A673 (cell line): Measurements from ENCODE around the gene SDF2L1.

Experiments
- EZH2 ChIP-seq: fragments of 200-600 bp; sonication (generic); IDR thresholded peaks from 2 replicates; pipeline ENCODE4 v1.6.1; 2017; ENCODE audit warnings: borderline replicate concordance, low read depth, mild to moderate bottlenecking, mixed read lengths, antibody characterized with exemption, low read length; ENCODE audit not compliant: poor library complexity, severe bottlenecking
- TF ChIP-seq, protein P1 (sequence below): fragments of 300-800, 200-600 bp; sonication (generic); conservative IDR thresholded peaks from 2 replicates; pipeline ENCODE4 v1.5.1; 2017; ENCODE audit warnings: low read depth, mild to moderate bottlenecking, antibody characterized with exemption, low read length, moderate library complexity, mixed read lengths

DNA sequence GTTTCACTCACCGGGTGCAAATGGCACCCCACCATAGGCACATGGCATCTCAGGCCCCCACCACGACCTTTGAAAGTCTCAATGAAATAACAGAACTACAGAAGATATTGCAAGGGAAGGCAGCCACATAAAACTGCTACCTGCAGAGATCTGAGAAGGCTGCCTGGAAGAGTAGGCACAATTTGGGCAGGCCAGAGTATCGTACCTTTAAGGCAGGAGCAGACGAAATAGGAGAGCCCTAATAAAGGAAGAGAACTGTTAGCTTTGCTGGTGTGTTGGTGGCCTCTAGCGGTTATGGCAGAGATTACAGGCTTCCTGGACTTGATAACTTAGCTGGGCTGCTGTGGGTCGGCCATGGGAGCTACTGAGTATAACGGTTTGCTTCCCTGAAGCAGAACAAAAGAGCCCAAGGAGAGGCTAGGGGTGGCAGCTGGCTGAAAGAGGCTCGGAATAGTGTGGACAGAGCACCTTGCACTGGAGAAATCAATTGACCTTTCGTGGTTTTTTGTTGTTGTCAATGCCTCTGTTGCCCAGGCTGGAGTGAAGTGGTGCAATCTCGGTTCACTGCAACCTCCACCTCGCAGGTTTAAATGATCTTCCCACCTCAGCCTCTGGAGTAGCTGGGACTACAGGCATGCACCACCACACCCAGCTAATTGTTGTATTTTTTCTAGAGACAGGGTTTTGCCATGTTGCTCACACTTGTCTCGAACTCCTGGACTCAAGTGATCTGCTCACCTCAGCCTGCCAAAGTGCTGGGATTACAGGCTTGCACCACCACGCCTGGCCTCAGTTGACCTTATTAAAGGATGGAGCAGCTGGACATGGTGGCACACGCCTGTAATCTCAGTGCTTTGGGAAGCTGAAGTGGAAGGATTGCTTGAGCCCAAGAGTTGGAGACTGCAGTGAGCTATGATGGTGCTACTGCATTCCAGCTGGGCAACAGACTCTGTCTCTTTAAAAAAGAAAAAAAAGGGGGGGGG lies 4.8 kb downstream of the SDF2L1 start:
- TF ChIP-seq, protein P1, sequence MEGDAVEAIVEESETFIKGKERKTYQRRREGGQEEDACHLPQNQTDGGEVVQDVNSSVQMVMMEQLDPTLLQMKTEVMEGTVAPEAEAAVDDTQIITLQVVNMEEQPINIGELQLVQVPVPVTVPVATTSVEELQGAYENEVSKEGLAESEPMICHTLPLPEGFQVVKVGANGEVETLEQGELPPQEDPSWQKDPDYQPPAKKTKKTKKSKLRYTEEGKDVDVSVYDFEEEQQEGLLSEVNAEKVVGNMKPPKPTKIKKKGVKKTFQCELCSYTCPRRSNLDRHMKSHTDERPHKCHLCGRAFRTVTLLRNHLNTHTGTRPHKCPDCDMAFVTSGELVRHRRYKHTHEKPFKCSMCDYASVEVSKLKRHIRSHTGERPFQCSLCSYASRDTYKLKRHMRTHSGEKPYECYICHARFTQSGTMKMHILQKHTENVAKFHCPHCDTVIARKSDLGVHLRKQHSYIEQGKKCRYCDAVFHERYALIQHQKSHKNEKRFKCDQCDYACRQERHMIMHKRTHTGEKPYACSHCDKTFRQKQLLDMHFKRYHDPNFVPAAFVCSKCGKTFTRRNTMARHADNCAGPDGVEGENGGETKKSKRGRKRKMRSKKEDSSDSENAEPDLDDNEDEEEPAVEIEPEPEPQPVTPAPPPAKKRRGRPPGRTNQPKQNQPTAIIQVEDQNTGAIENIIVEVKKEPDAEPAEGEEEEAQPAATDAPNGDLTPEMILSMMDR, result peak; percentile 88
- no peak for TF ChIP-seq EZH2
